DND-41 (cell line): ENCODE data around the gene STK36.

Experiments used
- ATAC-seq: fragments of 200-7000 bp; cut with Tn5 transposase; 3 replicates; pipeline ENCODE4 v1.9.1; 2021; ENCODE audit warnings: low read depth; ENCODE audit not compliant: insufficient read depth
- DNase-seq: peaks from one replicate; pipeline ENCODE4 v3.0.0-alpha.2; 2020
- H2AFZ ChIP-seq: 2 replicates; pipeline ENCODE4 v1.6.0; 2012; ENCODE audit warnings: low read depth, low read length
- H3K27ac ChIP-seq: 2 replicates; pipeline ENCODE4 v1.5.1; 2012; ENCODE audit warnings: low read length, inconsistent platforms
- H3K27me3 ChIP-seq: fragments of 200-600 bp; sonication (generic); 2 replicates; pipeline ENCODE4 v1.6.0; 2012; ENCODE audit warnings: low read length, mild to moderate bottlenecking, inconsistent platforms; ENCODE audit not compliant: insufficient read depth, poor library complexity
- H3K36me3 ChIP-seq: 2 replicates; pipeline ENCODE4 v1.5.1; 2012; ENCODE audit warnings: low read length, inconsistent platforms; ENCODE audit not compliant: insufficient read depth
- H3K4me1 ChIP-seq: 2 replicates; pipeline ENCODE4 v1.5.1; 2012; ENCODE audit warnings: mild to moderate bottlenecking, low read length; ENCODE audit not compliant: insufficient read depth
- H3K4me2 ChIP-seq: 2 replicates; pipeline ENCODE4 v1.6.0; 2012; ENCODE audit warnings: mild to moderate bottlenecking, moderate library complexity, low read length, inconsistent platforms; ENCODE audit not compliant: insufficient read depth
- H3K4me3 ChIP-seq, 2 experiments: fragments of 200-600 bp in 1 of 2; shearing (Covaris generic) in 1 of 2; 2 replicates each; pipeline ENCODE4 v1.5.1; 2012 to 2016; ENCODE audit warnings: inconsistent platforms in 2 of 2, low read length in 2 of 2, mild to moderate bottlenecking in 2 of 2, low read depth in 1 of 2, moderate library complexity in 1 of 2
- H3K79me2 ChIP-seq: 2 replicates; pipeline ENCODE4 v1.6.0; 2012; ENCODE audit warnings: low read length, inconsistent platforms; ENCODE audit not compliant: insufficient read depth
- H3K9ac ChIP-seq: 2 replicates; pipeline ENCODE4 v1.6.0; 2012; ENCODE audit warnings: low read depth, mild to moderate bottlenecking, inconsistent platforms, low read length, moderate library complexity
- H3K9me3 ChIP-seq: 2 replicates; pipeline ENCODE4 v1.5.1; 2012; ENCODE audit warnings: low read length, moderate library complexity, mild to moderate bottlenecking, inconsistent platforms; ENCODE audit not compliant: insufficient read depth, severe bottlenecking
- H4K20me1 ChIP-seq: 2 replicates; pipeline ENCODE4 v1.6.0; 2012; ENCODE audit warnings: low read length; ENCODE audit not compliant: insufficient read depth
- CTCF ChIP-seq: IDR thresholded peaks from 2 replicates; pipeline ENCODE4 v1.5.1; 2012; ENCODE audit warnings: borderline replicate concordance, low read length, moderate library complexity, mild to moderate bottlenecking; ENCODE audit not compliant: poor library complexity, severe bottlenecking; ENCODE audit errors: extremely low read depth
- EZH2 ChIP-seq: IDR thresholded peaks from 3 replicates; pipeline ENCODE4 v1.6.1; 2012; ENCODE audit warnings: borderline replicate concordance, low read depth, mild to moderate bottlenecking, moderate library complexity, low read length, inconsistent platforms; ENCODE audit not compliant: severe bottlenecking

STK36 gene

GRCh38 chr2:218732761-218733158, 60.9 kb downstream of the STK36 start:
- Histone ChIP-seq H3K27ac (no peak overlapping the region), H4K20me1 (peaks cover 47% of the 10 kb centered on the region), H3K4me2 (no peak overlapping the region), H3K27me3 (no peaks in the 10 kb centered on the region), H3K79me2 (peaks cover 80% of the 10 kb centered on the region), H3K9ac (no peak overlapping the region), H3K9me3 (no peaks in the 10 kb centered on the region), H3K36me3 (peaks cover 45% of the 10 kb centered on the region), H3K4me3 (no peak overlapping the region), H2AFZ (no peak overlapping the region), H3K4me1 (no peaks in the 10 kb centered on the region)
- TF ChIP-seq EZH2 (no peak), CTCF (no peak)
- ATAC-seq: no peak
- no peak for DNase-seq

- no peaks in the 10 kb centered on the region for H3K27me3 ChIP-seq
- no peaks in the 10 kb centered on the region for H3K4me1 ChIP-seq
- H3K4me2 ChIP-seq: no peak overlapping the region
- no peaks in the 10 kb centered on the region for H3K9me3 ChIP-seq
- no peak overlapping the region for H3K9ac ChIP-seq
- no peak for ATAC-seq
- H3K27ac ChIP-seq: peak overlapping the region; percentile 30; the same call in 1 of the 2 replicates
- H3K79me2 ChIP-seq: peaks cover 84% of the 10 kb centered on the region
- H4K20me1 ChIP-seq: peaks cover 52% of the 10 kb centered on the region
- no peak overlapping the region for H2AFZ ChIP-seq
- no peak for DNase-seq
- H3K36me3 ChIP-seq: peaks cover 48% of the 10 kb centered on the region
- TF ChIP-seq CTCF (no peak), EZH2 (no peak)
- H3K4me3 ChIP-seq: no peak overlapping the region
Measured at GRCh38 chr2:218733171-218734021, 61.5 kb downstream of the STK36 start.

- Histone ChIP-seq H3K27me3 (no peaks in the 10 kb centered on the region), H3K9ac (no peak overlapping the region), H3K79me2 (peaks cover 77% of the 10 kb centered on the region), H3K9me3 (no peaks in the 10 kb centered on the region), H3K36me3 (peaks cover 50% of the 10 kb centered on the region), H3K27ac (no peak overlapping the region), H4K20me1 (peaks cover 51% of the 10 kb centered on the region), H2AFZ (no peak overlapping the region), H3K4me3 (no peak overlapping the region), H3K4me2 (no peak overlapping the region), H3K4me1 (no peaks in the 10 kb centered on the region)
- DNase-seq: no peak
- ATAC-seq: no peak
- TF ChIP-seq CTCF (no peak), EZH2 (no peak)
Measured at GRCh38 chr2:218734190-218734975, 62.5 kb downstream of the STK36 start.
